MCF 10A (cell line): ENCODE measurements around the gene PID1. TPM values are rescaled to one million over a fixed set of nuclear protein-coding genes. Genes with fewer than 3 reads are reported as not detected.
A peak's percentile ranks its signal among the peaks of the same experiment; 100 is the strongest.

Experiments used
- BruUV-seq: library from RNA; stranded (reverse); fragments of 400-500 nt; replicated peaks from 2 replicates; lab custom pipeline; 2021; lab: Mats Ljungman, UMichigan
- CTCF ChIA-PET: fragments of 300-600 bp; sonication (Branson Sonifier 250); formaldehyde crosslinking; extraction: SDS; loops from one replicate; lab custom pipeline; 2021; ENCODE audit warnings: antibody characterized with exemption, inconsistent platforms; lab: Yijun Ruan, JAX
- POLR2A ChIA-PET: fragments of 300-600, 350-650 bp; sonication (Branson Sonifier 250); formaldehyde crosslinking; extraction: SDS; loops from one replicate; lab custom pipeline; 2020; ENCODE audit warnings: antibody characterized with exemption, inconsistent platforms; lab: Yijun Ruan, JAX
- DNase-seq: peaks from one replicate; pipeline ENCODE4 v3.0.0-alpha.2; 2018; ENCODE audit not compliant: unreplicated experiment
- H3K27ac Mint-ChIP-seq: one replicate; pipeline ENCODE4 v1.8.0; 2022; ENCODE audit warnings: mild to moderate bottlenecking, low read depth, mixed read lengths; ENCODE audit not compliant: unreplicated experiment
- H3K27me3 Mint-ChIP-seq: one replicate; pipeline ENCODE4 v1.8.0; 2022; ENCODE audit warnings: mixed read lengths; ENCODE audit not compliant: insufficient read depth, unreplicated experiment
- H3K36me3 Mint-ChIP-seq: one replicate; pipeline ENCODE4 v1.8.0; 2022; ENCODE audit warnings: mild to moderate bottlenecking, moderate library complexity, mixed read lengths; ENCODE audit not compliant: insufficient read depth, unreplicated experiment
- H3K4me1 Mint-ChIP-seq: one replicate; pipeline ENCODE4 v1.8.0; 2022; ENCODE audit warnings: mixed read lengths; ENCODE audit not compliant: insufficient read depth, unreplicated experiment
- H3K4me3 Mint-ChIP-seq: one replicate; pipeline ENCODE4 v1.8.0; 2022; ENCODE audit warnings: mild to moderate bottlenecking, moderate library complexity, mixed read lengths; ENCODE audit not compliant: unreplicated experiment
- H3K9me3 Mint-ChIP-seq: one replicate; pipeline ENCODE4 v1.8.0; 2022; ENCODE audit warnings: mixed read lengths; ENCODE audit not compliant: unreplicated experiment
- intact Hi-C: fragments of 100-400 bp; cut with micrococcal nuclease; formaldehyde crosslinking; loops from 2 replicates; pipeline ENCODE4 v1.14.1; 2022
- total RNA-seq: library from RNA; stranded (reverse); gene quantifications from 2 replicates; pipeline ENCODE4 v1.2.3, GENCODE V29; 2022
- TF ChIP-seq, protein P1 (sequence below): fragments of 200-600 bp; IDR thresholded peaks from one replicate; pipeline ENCODE4 v1.8.0; 2022; ENCODE audit warnings: antibody characterized with exemption, mild to moderate bottlenecking; ENCODE audit not compliant: unreplicated experiment

Gene PID1
- total RNA-seq, 1 experiment from 2014 or later, result 211 TPM

DNA sequence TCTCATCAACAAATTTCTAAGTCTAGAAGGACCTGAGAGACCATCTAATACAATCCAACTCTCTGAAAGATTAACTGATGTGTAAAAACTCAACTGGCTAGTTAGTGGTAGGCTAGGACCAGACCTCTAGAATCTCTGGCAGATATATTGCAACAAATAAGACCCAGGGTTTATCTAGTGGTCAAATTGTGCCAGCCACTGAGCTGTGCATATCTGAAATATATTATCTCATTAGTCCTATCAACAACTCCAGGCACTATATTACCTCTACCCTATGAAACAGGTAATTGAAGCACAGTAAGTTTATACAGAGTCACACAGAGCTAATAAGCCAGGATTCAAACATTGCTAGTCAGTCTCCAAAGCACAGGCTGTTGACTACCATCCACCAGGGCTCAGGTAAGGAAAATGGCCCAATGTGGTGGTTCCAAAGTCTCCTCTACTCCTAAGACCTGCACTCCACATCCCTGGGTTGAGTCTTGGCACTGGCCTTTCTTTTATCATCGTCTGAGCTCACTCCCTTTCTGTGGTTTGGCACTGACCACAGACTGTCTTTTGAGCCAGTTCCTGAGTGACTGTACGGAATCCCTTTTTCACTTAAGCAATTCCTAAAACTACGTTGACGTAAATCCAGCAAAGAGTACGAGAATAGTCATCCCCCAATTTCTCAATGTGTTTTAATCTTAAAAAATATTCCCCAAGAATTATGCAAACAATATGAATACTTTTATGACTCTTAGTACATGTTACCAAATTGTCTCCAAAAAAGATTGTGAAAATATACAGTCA lies 11.9 kb upstream of the PID1 start:
- peak; percentile 99 for DNase-seq
- H3K36me3 Mint-ChIP-seq, result no peaks in the 10 kb centered on the region
- peaks cover 4% of the 10 kb centered on the region for H3K9me3 Mint-ChIP-seq

DNA sequence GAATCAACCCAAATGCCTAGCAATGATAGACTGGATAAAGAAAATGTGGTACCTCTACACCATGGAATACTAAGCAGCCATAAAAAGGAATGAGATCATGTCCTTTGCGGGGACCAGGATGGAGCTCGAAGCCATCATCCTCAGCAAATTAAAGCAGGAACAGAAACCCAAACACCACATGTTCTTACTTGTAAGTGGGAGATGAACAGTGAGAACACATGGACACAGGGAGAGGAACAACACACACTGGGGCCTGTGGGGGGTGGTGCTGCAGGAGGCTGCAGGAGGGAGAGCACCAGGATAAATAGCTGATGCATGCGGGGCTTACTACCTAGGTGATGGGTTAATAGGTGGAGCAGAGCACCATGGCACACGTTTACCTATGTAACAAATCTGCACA lies 8.4 kb upstream of the PID1 start:
- no TSS peak for BruUV-seq
- intact Hi-C loops, result no loop called here
- peaks cover 22% of the 10 kb centered on the region for H3K4me1 Mint-ChIP-seq

More for the DNA sequence above, 11.9 kb upstream of the PID1 start:
- POLR2A ChIA-PET, result interaction anchor here (0.7 to 2.7 kb wide), 11 partner anchors 10 to 1866 kb away, joined by 3 to 13 read pairs (median 3); partner anchors contain the start of gene PID1
- no peak overlapping the region for H3K4me3 Mint-ChIP-seq
- intact Hi-C loops, result no loop called here
- TSS peak; percentile 84 for BruUV-seq
- TF ChIP-seq, protein P1, sequence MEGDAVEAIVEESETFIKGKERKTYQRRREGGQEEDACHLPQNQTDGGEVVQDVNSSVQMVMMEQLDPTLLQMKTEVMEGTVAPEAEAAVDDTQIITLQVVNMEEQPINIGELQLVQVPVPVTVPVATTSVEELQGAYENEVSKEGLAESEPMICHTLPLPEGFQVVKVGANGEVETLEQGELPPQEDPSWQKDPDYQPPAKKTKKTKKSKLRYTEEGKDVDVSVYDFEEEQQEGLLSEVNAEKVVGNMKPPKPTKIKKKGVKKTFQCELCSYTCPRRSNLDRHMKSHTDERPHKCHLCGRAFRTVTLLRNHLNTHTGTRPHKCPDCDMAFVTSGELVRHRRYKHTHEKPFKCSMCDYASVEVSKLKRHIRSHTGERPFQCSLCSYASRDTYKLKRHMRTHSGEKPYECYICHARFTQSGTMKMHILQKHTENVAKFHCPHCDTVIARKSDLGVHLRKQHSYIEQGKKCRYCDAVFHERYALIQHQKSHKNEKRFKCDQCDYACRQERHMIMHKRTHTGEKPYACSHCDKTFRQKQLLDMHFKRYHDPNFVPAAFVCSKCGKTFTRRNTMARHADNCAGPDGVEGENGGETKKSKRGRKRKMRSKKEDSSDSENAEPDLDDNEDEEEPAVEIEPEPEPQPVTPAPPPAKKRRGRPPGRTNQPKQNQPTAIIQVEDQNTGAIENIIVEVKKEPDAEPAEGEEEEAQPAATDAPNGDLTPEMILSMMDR, result no peak
- no peaks in the 10 kb centered on the region for H3K27me3 Mint-ChIP-seq
- CTCF ChIA-PET, result interaction anchor here (0.6 to 3.1 kb wide), 4 partner anchors 9 to 1373 kb away, joined by 3 to 23 read pairs (median 4); no protein-coding TSS in a partner anchor
- peak overlapping the region; percentile 93 for H3K27ac Mint-ChIP-seq
- H3K4me1 Mint-ChIP-seq, result peaks cover 16% of the 10 kb centered on the region

DNA sequence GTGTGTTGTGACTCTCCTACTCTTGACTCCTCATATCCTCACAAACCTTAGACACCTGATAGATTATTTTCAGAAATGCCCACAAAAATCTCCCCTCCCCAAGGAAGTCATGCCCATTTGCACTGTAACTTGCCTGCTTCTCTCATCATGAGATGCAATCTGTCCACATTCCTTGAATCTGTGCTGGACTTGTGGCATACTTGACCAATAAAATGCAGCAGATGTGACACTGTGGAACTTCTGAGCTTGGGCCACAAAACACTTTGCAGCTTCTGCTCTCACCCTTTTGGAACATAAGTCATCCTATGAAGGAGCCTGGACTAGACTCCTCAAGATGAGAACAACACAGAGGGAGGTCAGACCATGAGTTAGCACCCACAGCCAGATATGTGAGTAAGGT lies 4.4 kb upstream of the PID1 start:
- BruUV-seq, result no TSS peak
- intact Hi-C loops, result no loop called here
- TF ChIP-seq, protein P1, result no peak
- Mint-ChIP-seq H3K27ac (no peak overlapping the region), H3K4me1 (peaks cover 31% of the 10 kb centered on the region), H3K9me3 (no peaks in the 10 kb centered on the region), H3K4me3 (no peak overlapping the region), H3K36me3 (peaks cover 7% of the 10 kb centered on the region), H3K27me3 (no peaks in the 10 kb centered on the region)
- ChIA-PET POLR2A (no interaction called here), CTCF (interaction anchor here (0.5 to 18.9 kb wide), 4 partner anchors 141 to 1865 kb away, joined by 4 to 248 read pairs (median 16); no protein-coding TSS in a partner anchor)
- DNase-seq, result no peak

More for the DNA sequence above, 8.4 kb upstream of the PID1 start:
- no peak for DNase-seq
- H3K27ac Mint-ChIP-seq, result no peak overlapping the region
- ChIA-PET POLR2A (no interaction called here), CTCF (interaction anchor here (0.7 to 18.9 kb wide), 3 partner anchors 62 to 622 kb away, joined by 3 to 248 read pairs (median 4); no protein-coding TSS in a partner anchor)
- H3K27me3 Mint-ChIP-seq, result no peaks in the 10 kb centered on the region
- no peaks in the 10 kb centered on the region for H3K9me3 Mint-ChIP-seq
- H3K36me3 Mint-ChIP-seq, result peaks cover 7% of the 10 kb centered on the region
- H3K4me3 Mint-ChIP-seq, result no peak overlapping the region
- TF ChIP-seq, protein P1, result no peak

DNA sequence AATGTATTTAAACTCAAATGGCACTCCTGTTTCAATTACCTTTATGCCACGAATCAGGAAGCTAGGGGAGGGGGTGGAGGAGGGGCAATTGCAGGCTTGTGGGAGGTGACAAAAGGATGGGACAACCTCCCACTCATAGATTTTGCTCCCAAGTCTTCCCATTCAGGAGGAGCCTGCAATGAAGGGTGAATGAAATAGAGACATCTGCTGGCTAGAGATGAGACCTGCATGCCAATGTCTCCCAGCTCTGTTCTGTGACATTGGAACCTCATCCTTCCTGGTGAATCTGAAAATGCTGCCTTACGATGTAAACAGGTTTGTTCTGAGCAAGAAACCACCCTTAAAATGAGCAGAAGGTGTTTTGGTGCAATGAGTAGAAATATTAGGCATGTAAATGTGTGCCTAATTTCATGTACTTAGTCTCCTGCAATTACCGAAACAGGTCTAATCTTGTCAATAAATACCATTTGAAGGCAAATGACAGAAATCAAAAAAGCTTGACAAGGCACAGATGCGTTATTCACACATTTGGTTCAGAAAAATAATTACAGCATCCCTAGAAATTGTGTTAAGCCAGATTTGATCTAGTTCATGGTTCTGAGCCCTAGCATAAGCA lies 2.7 kb upstream of the PID1 start:
- intact Hi-C loops, result loop anchor here (1.0 to 5.0 kb wide), 7 partner anchors 133 to 592 kb away; no protein-coding TSS in a partner anchor
- POLR2A ChIA-PET, result interaction anchor here (0.8 to 3.3 kb wide), 22 partner anchors 9 to 387 kb away, joined by 3 to 18 read pairs (median 4); no protein-coding TSS in a partner anchor
- H3K4me1 Mint-ChIP-seq, result peaks cover 40% of the 10 kb centered on the region
- H3K27ac Mint-ChIP-seq, result peak overlapping the region; percentile 41
- H3K9me3 Mint-ChIP-seq, result no peaks in the 10 kb centered on the region
- peak overlapping the region; percentile 57 for H3K4me3 Mint-ChIP-seq
- peaks cover 15% of the 10 kb centered on the region for H3K36me3 Mint-ChIP-seq
- H3K27me3 Mint-ChIP-seq, result no peaks in the 10 kb centered on the region
- CTCF ChIA-PET, result interaction anchor here (0.6 to 18.9 kb wide), 40 partner anchors 8 to 1570 kb away, joined by 3 to 248 read pairs (median 4); no protein-coding TSS in a partner anchor
- no TSS peak for BruUV-seq
- TF ChIP-seq, protein P1, result peak; percentile 66
- peak; percentile 94 for DNase-seq
